KMS-11 (cell line): ENCODE results near the gene GATA2.

Experiments
- H2AFZ ChIP-seq: fragments of 200-600 bp; sonication (generic); 2 replicates; pipeline ENCODE4 v1.6.1; 2016; ENCODE audit warnings: antibody characterized with exemption, mixed run types, low read depth
- H3K27ac ChIP-seq: fragments of 200-600 bp; sonication (generic); 2 replicates; pipeline ENCODE4 v1.6.1; 2016; ENCODE audit warnings: mild to moderate bottlenecking, mixed run types
- H3K27me3 ChIP-seq: fragments of 200-600 bp; sonication (generic); 2 replicates; pipeline ENCODE4 v1.6.1; 2017; ENCODE audit warnings: mild to moderate bottlenecking, low read depth, mixed run types, moderate library complexity; ENCODE audit not compliant: insufficient read depth
- H3K36me3 ChIP-seq: fragments of 200-600 bp; sonication (generic); 2 replicates; pipeline ENCODE4 v1.6.1; 2017; ENCODE audit warnings: mild to moderate bottlenecking, mixed run types; ENCODE audit not compliant: insufficient read depth
- H3K4me1 ChIP-seq: fragments of 200-600 bp; sonication (generic); 2 replicates; pipeline ENCODE4 v1.6.1; 2016; ENCODE audit warnings: mild to moderate bottlenecking, low read depth, mixed run types; ENCODE audit not compliant: poor library complexity, severe bottlenecking
- H3K4me2 ChIP-seq: fragments of 200-600 bp; sonication (generic); 2 replicates; pipeline ENCODE4 v1.7.0; 2016; ENCODE audit warnings: mild to moderate bottlenecking, mixed run types
- H3K4me3 ChIP-seq: fragments of 200-600 bp; sonication (generic); IDR thresholded peaks from 2 replicates; pipeline ENCODE4 v1.6.1; 2017; ENCODE audit warnings: low read depth, low read length, mixed read lengths; ENCODE audit not compliant: insufficient read depth
- H3K79me2 ChIP-seq: fragments of 200-600 bp; sonication (generic); 2 replicates; pipeline ENCODE4 v1.6.1; 2016; ENCODE audit warnings: low read depth, mixed run types; ENCODE audit not compliant: insufficient read depth
- H3K9ac ChIP-seq: fragments of 200-600 bp; sonication (generic); 2 replicates; pipeline ENCODE4 v1.6.1; 2016; ENCODE audit warnings: mild to moderate bottlenecking, mixed run types
- H4K20me1 ChIP-seq: fragments of 200-600 bp; sonication (generic); 2 replicates; pipeline ENCODE4 v1.6.1; 2016; ENCODE audit warnings: mild to moderate bottlenecking, mixed run types; ENCODE audit not compliant: insufficient read depth
- CTCF ChIP-seq: fragments of 200-600 bp; sonication (generic); conservative IDR thresholded peaks from 2 replicates; pipeline ENCODE4 v1.6.1; 2017; ENCODE audit warnings: low read depth, mild to moderate bottlenecking, antibody characterized with exemption, low read length, moderate library complexity, mixed read lengths

Gene GATA2

DNA sequence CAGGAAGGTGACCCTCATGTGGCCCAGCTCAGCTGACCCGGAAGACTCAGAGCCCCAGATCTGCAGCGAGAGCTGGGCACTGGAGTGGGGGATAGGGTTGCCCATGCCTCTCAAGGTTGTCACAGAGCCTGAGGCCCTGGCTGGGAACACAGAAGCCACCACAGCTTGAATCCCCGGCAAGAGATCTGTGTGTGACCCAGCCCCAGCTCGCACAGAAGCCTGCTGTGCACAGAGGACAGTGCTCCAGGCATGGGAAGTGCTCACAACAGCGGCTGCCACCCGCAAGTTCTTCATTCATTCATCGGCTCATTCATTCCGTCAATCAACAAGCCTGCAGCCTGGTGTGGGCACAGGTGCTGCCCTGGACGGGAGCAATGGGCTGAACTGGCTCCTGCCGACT is 62.7 kb downstream of the GATA2 start:
- Histone ChIP-seq H4K20me1 (no peaks in the 10 kb centered on the region), H3K36me3 (no peaks in the 10 kb centered on the region), H2AFZ (no peak overlapping the region), H3K4me1 (no peaks in the 10 kb centered on the region), H3K79me2 (no peaks in the 10 kb centered on the region), H3K27me3 (peaks cover 10% of the 10 kb centered on the region; the same call in 1 of the 2 replicates), H3K9ac (no peak overlapping the region), H3K4me2 (no peak overlapping the region), H3K4me3 (no peak overlapping the region), H3K27ac (no peak overlapping the region)
- no peak for TF ChIP-seq CTCF

DNA sequence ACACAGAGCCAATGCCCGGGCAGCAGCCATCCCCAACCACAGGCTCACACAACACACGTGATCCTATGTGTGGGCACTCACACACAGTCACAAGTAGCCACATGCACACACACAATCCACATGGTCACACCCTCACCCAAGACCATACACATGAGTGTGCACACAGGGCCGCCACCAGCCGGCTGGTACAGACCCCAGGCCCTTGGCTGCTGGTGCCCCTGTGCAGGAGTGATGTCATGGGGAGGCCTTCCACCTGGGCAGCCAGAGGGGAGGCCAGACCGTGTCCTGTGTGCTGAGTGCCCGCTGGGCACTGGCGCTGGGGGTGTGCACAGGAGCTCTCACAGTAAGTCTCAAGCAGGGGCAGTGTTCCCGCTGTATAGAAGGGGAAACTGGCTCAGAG is 63.2 kb downstream of the GATA2 start:
- H3K79me2 ChIP-seq: no peaks in the 10 kb centered on the region
- H3K4me3 ChIP-seq: no peak overlapping the region
- H3K27ac ChIP-seq: no peak overlapping the region
- H3K36me3 ChIP-seq: no peaks in the 10 kb centered on the region
- no peaks in the 10 kb centered on the region for H4K20me1 ChIP-seq
- H3K9ac ChIP-seq: no peak overlapping the region
- H3K4me1 ChIP-seq: no peaks in the 10 kb centered on the region
- no peak overlapping the region for H2AFZ ChIP-seq
- peaks cover 10% of the 10 kb centered on the region; the same call in 1 of the 2 replicates for H3K27me3 ChIP-seq
- no peak overlapping the region for H3K4me2 ChIP-seq
- no peak for TF ChIP-seq CTCF
